NCI-H510A treated with DMSO at 0.1 percent for 48 hours (cell line): ENCODE measurements around the gene SPATA6.
"Not testable (repeated sequence)": the region's sequence is repeated elsewhere in the genome, so short reads cannot be mapped to it uniquely, and the experiment has no call there.

Experiments used
- DNase-seq: peaks from one replicate; lab custom pipeline; 2025; lab: John Stamatoyannopoulos, UW

Gene SPATA6

GRCh38 chr1:48356901-48357300, 115.1 kb downstream of the SPATA6 start:
- DNase-seq, result no peak

GRCh38 chr1:48344373-48344772, 127.6 kb downstream of the SPATA6 start:
- DNase-seq, result no peak

GRCh38 chr1:48341221-48341620, 130.8 kb downstream of the SPATA6 start:
- no peak for DNase-seq

- no peak for DNase-seq
Observed at GRCh38 chr1:48338257-48338656, 133.7 kb downstream of the SPATA6 start.

GRCh38 chr1:48333316-48333715, 138.7 kb downstream of the SPATA6 start:
- DNase-seq, result no peak

GRCh38 chr1:48332115-48332514, 139.9 kb downstream of the SPATA6 start:
- DNase-seq, result no peak

- DNase-seq, result no peak
Observed at GRCh38 chr1:48329905-48330304, 142.1 kb downstream of the SPATA6 start.

GRCh38 chr1:48329486-48329885, 142.5 kb downstream of the SPATA6 start:
- DNase-seq, result no peak

GRCh38 chr1:48311829-48312228, 160.2 kb downstream of the SPATA6 start:
- not testable (repeated sequence) for DNase-seq

- no peak for DNase-seq
Observed at GRCh38 chr1:48309564-48310082, 162.4 kb downstream of the SPATA6 start.

- DNase-seq, result no peak
Observed at GRCh38 chr1:48302652-48303051, 169.4 kb downstream of the SPATA6 start.

GRCh38 chr1:48294656-48295055, 177.3 kb downstream of the SPATA6 start:
- DNase-seq, result no peak

- not testable (repeated sequence) for DNase-seq
Observed at GRCh38 chr1:48294094-48294493, 177.9 kb downstream of the SPATA6 start.

- DNase-seq, result no peak
Observed at GRCh38 chr1:48292706-48293105, 179.3 kb downstream of the SPATA6 start.

GRCh38 chr1:48291421-48291820, 180.6 kb downstream of the SPATA6 start:
- DNase-seq, result no peak

GRCh38 chr1:48285525-48285924, 186.5 kb downstream of the SPATA6 start:
- no peak for DNase-seq

GRCh38 chr1:48284696-48285420, 187.1 kb downstream of the SPATA6 start:
- DNase-seq, result not testable (repeated sequence)

- DNase-seq, result not testable (repeated sequence)
Observed at GRCh38 chr1:48282329-48282728, 189.7 kb downstream of the SPATA6 start.

- not testable (repeated sequence) for DNase-seq
Observed at GRCh38 chr1:48277437-48277836, 194.6 kb downstream of the SPATA6 start.

GRCh38 chr1:48266576-48266975, 205.4 kb downstream of the SPATA6 start:
- DNase-seq, result no peak

GRCh38 chr1:48263041-48263440, 209.0 kb downstream of the SPATA6 start:
- DNase-seq, result no peak

GRCh38 chr1:48261881-48262400, 210.1 kb downstream of the SPATA6 start:
- no peak for DNase-seq

- DNase-seq, result no peak
Observed at GRCh38 chr1:48258106-48258505, 213.9 kb downstream of the SPATA6 start.

- DNase-seq, result no peak
Observed at GRCh38 chr1:48254254-48254653, 217.8 kb downstream of the SPATA6 start.
